Right atrium auricular region (tissue), 2 donors: ENCODE data around the gene C20orf141. TPM values are rescaled to one million over a fixed set of nuclear protein-coding genes. Genes with fewer than 3 reads are reported as not detected.

Experiments used
- DNase-seq: peaks from one replicate; pipeline ENCODE4 v3.0.0-alpha.2; 2019; ENCODE audit warnings: low spot score
- H3K27ac ChIP-seq, 2 donors: fragments of 200-600 bp; sonication (generic); 1 replicate in 1 of 2; 2 replicates in 1 of 2; pipeline ENCODE4 v1.5.1; 2016 to 2019
- H3K27me3 ChIP-seq, 2 donors: fragments of 200-600 bp; sonication (generic); one replicate each; pipeline versions ENCODE4 v1.5.1 to v1.6.0; 2017 to 2019
- H3K36me3 ChIP-seq: fragments of 200-600 bp; sonication (generic); one replicate; pipeline ENCODE4 v1.5.1; 2016
- H3K4me1 ChIP-seq, 2 donors: fragments of 200-600 bp; sonication (generic); one replicate each; pipeline versions ENCODE4 v1.5.1 to v1.6.0; 2017 to 2019
- H3K4me3 ChIP-seq, 2 donors: fragments of 200-600 bp; sonication (generic); 1 replicate in 1 of 2; 2 replicates in 1 of 2; pipeline ENCODE4 v1.5.1; 2017 to 2019; ENCODE audit warnings: mild to moderate bottlenecking in 1 of 2, moderate library complexity in 1 of 2
- H3K9me3 ChIP-seq, 2 donors: fragments of 200-600 bp; sonication (generic); one replicate each; pipeline ENCODE4 v1.5.1; 2019
- total RNA-seq, 2 donors: library from RNA; depleted of rRNA; stranded (reverse); fragments of >200 nt; gene quantifications; one replicate each; pipeline ENCODE4 v1.1.0, GENCODE V29; 2016
- TF ChIP-seq, protein P1 (sequence below), 2 donors: fragments of 200-600 bp; sonication (generic); IDR thresholded peaks; one replicate each; pipeline ENCODE4 v1.5.1; 2019; ENCODE audit warnings: antibody characterized with exemption in 2 of 2

Gene C20orf141
- total RNA-seq, 2 donors from 2014 or later: not detected

DNA sequence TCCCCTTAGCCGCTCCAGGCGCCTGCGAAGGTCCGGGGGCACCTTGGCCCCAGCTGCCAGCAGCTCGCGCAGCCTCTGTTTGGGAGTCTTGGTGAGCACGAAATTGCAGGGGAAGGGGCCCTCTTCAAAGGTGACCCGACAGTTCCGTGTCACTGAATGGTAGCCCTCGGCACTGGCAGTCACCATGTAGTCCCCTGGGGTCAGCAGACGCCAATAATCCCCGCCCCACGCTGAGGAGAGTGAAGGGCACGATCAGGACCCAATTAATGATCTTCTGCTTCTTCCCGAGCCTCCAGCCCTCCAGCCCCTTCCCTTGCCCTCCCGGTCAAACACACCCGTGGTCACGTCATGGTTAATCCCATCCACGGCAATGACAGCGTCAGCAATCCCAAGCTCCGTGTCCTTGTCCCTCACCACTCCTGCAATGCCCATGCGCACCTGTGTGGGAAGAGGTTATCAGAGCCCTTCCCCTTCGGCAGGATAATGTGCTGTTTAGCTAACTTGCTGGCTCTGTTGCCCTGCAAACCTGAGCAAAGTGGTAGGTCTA is 20.5 kb upstream of the C20orf141 start:
- Histone ChIP-seq H3K4me1 (no peaks in the 10 kb centered on the region), H3K36me3 (no peaks in the 10 kb centered on the region), H3K27ac (no peak overlapping the region), H3K4me3 (no peak overlapping the region), H3K27me3 (no peaks in the 10 kb centered on the region), H3K9me3 (no peaks in the 10 kb centered on the region)
- TF ChIP-seq, protein P1, sequence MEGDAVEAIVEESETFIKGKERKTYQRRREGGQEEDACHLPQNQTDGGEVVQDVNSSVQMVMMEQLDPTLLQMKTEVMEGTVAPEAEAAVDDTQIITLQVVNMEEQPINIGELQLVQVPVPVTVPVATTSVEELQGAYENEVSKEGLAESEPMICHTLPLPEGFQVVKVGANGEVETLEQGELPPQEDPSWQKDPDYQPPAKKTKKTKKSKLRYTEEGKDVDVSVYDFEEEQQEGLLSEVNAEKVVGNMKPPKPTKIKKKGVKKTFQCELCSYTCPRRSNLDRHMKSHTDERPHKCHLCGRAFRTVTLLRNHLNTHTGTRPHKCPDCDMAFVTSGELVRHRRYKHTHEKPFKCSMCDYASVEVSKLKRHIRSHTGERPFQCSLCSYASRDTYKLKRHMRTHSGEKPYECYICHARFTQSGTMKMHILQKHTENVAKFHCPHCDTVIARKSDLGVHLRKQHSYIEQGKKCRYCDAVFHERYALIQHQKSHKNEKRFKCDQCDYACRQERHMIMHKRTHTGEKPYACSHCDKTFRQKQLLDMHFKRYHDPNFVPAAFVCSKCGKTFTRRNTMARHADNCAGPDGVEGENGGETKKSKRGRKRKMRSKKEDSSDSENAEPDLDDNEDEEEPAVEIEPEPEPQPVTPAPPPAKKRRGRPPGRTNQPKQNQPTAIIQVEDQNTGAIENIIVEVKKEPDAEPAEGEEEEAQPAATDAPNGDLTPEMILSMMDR (IDR thresholded peaks at IDR 0.05): no peak
- DNase-seq: no peak

DNA sequence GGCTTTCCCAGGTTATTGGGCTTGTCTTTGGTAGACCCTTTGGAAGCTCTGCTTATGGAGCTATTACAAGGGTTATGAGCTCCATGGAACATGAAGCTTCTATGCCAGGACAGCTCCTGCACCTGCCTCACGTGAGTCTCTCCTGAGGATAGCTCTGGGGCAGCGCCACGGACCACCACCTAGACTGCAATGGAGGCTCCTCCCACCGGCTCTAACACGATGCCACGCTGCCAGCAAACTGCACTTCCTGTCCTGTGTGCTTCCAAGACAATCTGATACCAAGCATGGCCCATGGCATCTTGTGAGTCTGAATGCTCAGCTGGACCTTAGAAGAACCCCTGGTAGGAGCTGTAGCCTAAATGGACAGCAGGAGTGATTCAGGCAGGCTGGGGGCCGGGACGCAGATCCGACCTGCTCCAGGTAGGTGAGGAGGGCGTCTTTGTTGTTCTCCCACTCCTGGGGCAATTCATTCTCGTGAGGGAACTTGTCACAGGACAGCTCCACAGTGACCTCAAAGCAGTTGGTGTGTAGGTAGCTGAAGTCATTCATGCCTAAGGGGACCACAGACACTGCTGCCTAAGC is 19.8 kb upstream of the C20orf141 start:
- H3K27ac ChIP-seq: no peak overlapping the region
- H3K27me3 ChIP-seq: no peaks in the 10 kb centered on the region
- no peak overlapping the region for H3K4me3 ChIP-seq
- H3K36me3 ChIP-seq: no peaks in the 10 kb centered on the region
- H3K9me3 ChIP-seq: no peaks in the 10 kb centered on the region
- DNase-seq: no peak
- peaks cover 0 to 6% of the 10 kb centered on the region in 2 donors for H3K4me1 ChIP-seq
- TF ChIP-seq, protein P1 (IDR thresholded peaks at IDR 0.05): no peak

DNA sequence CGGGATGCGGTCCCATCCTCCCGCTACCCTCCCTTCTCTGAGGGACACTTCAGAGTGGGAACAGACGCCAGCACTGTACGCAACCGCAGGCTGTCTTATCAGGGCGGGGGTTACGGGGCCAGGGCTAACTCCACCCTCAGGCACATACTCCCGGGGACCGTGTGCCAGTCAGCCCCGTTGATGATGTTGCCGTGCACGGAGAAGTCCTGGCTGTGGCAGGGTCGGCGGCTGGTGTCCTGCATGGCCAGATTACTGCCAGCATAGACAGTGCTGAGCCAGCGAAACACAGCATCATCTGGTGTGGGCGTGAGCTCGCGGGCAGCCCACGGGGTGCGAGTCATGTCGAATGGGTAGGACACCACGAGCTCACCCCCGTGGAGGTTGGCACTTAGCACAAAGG is 19.3 kb upstream of the C20orf141 start:
- no peak overlapping the region for H3K27ac ChIP-seq
- H3K36me3 ChIP-seq: no peaks in the 10 kb centered on the region
- peaks cover 0 to 2% of the 10 kb centered on the region in 2 donors for H3K27me3 ChIP-seq
- no peaks in the 10 kb centered on the region for H3K9me3 ChIP-seq
- no peak for DNase-seq
- no peak overlapping the region for H3K4me3 ChIP-seq
- TF ChIP-seq, protein P1 (IDR thresholded peaks at IDR 0.05): no peak
- peaks cover 0 to 11% of the 10 kb centered on the region in 2 donors for H3K4me1 ChIP-seq

DNA sequence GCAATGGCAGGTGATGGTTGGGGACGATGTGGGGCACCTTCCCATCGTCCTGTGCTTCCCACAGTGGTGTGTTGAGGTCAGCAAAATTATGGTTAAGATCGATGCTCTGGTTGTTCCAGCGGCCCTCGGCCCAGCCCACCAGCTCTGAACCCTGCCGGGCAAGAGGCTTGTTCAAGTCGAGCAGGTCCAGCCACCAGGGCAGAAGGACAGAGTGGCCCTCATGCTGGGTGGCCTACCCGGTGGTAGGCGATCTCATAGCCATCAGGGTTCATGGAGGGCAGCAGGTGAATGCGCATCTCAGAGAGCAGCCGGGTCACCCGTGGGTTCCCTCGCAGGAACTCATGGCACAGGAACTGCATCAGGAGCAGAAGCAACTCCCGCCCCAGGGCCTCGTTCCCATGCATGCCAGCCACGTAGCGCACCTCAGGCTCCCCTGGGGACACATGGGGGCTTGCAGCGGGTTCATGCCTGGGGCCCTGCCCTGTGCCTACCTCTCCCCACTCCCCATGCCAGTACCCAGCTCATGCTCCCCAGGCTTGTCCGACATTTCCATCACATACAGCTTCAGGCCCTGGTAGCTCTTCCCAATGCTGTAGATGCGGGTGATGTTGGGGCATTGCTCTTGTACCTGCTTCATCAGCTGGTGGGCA is 18.7 kb upstream of the C20orf141 start:
- Histone ChIP-seq H3K9me3 (no peaks in the 10 kb centered on the region), H3K4me3 (no peak overlapping the region), H3K36me3 (no peaks in the 10 kb centered on the region), H3K27ac (no peak overlapping the region), H3K27me3 (peaks cover 0 to 9% of the 10 kb centered on the region in 2 donors), H3K4me1 (peaks cover 0 to 18% of the 10 kb centered on the region in 2 donors)
- no peak for DNase-seq
- TF ChIP-seq, protein P1 (IDR thresholded peaks at IDR 0.05): no peak

DNA sequence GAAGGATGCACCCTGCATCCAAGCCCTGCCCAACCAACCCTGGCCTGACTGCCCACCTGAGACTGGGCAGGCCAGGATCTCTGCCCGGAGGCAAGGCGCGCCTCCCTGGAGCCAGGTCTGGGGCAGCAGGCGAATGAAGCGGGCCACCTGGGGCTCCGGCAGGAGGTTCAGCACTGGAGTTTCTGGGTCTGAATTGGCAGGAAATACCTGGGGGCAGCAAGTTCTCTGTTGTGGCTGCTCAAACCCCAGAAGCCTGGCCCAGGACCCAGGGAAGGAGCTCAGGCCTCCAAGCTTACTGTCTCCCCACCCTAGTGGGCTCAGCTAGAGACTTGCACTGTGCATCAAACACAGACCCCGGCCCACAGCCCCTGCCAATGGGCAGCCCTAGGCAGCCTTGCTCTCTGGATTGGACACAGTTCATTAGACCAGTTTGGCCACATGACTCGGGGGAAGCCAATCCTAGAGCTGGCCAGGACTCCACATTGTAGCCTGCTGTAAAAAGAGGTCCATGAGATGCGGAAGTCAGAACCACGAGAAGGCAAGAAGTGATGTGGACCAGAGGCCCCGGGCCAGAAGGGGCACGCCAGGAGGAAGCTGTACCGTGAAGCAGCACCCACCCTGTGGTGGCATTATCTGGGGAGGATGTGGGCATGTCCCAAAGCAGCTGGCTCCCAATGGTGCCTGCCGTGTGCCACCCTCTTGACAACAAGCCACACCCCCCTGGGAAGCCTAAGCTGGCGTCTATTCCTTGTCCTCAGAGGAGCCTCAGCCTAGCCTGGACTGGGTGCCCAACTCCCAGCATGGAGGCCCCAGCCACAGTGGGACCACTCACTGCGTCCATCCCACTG is 17.4 kb upstream of the C20orf141 start:
- Histone ChIP-seq H3K27ac (no peak overlapping the region), H3K9me3 (no peaks in the 10 kb centered on the region), H3K4me3 (no peak overlapping the region), H3K4me1 (peaks cover 0 to 20% of the 10 kb centered on the region in 2 donors), H3K27me3 (peaks cover 0 to 11% of the 10 kb centered on the region in 2 donors), H3K36me3 (no peaks in the 10 kb centered on the region)
- TF ChIP-seq, protein P1 (IDR thresholded peaks at IDR 0.05): no peak
- DNase-seq: no peak
